K562 (cell line): ENCODE measurements around the gene LRP1B. TPM values are rescaled to one million over a fixed set of nuclear protein-coding genes. Genes with fewer than 3 reads are reported as not detected.

Source experiments
- ATAC-seq: fragments of 200-7000 bp; cut with Tn5 transposase; 3 replicates; pipeline ENCODE4 v1.9.1; 2020; ENCODE audit warnings: moderate library complexity
- BruUV-seq: library from RNA; stranded (reverse); fragments of 400-500 nt; replicated peaks from 2 replicates; lab custom pipeline; 2021; lab: Mats Ljungman, UMichigan
- CTCF ChIA-PET: fragments of 300-600 bp; formaldehyde crosslinking; extraction: SDS; loops from one replicate; lab custom pipeline; 2021; ENCODE audit warnings: low intra/inter-chr PET ratio; lab: Yijun Ruan, JAX
- POLR2A ChIA-PET: fragments of 300-600, 350-650 bp; sonication (Branson Sonifier 250); formaldehyde crosslinking; extraction: SDS; loops from one replicate; lab custom pipeline; 2021; ENCODE audit warnings: antibody characterized with exemption, inconsistent platforms; lab: Yijun Ruan, JAX
- DNase-seq, 4 experiments: peaks; one replicate each; pipeline versions ENCODE4 v3.0.0 to v3.0.0-alpha.2; 2011 to 2018; ENCODE audit warnings: low spot score in 3 of 4, mixed read lengths in 3 of 4; ENCODE audit errors: extremely low read depth in 1 of 4
- FAIRE-seq: peaks from 2 replicates; lab custom pipeline; 2011; peaks lifted over from hg19 to GRCh38; lab: Jason Lieb, UNC
- H2AFZ ChIP-seq: 2 replicates; pipeline ENCODE4 v1.6.0; 2011; ENCODE audit warnings: low read depth, low read length, control low read depth, inconsistent platforms
- H3K27ac ChIP-seq: fragments of 200-600 bp; 3 replicates; pipeline ENCODE4 v1.8.0; 2011; ENCODE audit warnings: low read depth, mild to moderate bottlenecking, control low read depth, inconsistent platforms, low read length, moderate library complexity, mixed read lengths; ENCODE audit errors: extremely low read depth
- H3K27me3 ChIP-seq, 2 experiments: fragments of 300-600 bp in 1 of 2; 2 replicates in 1 of 2; 3 replicates in 1 of 2; pipeline versions ENCODE4 v1.6.0 to v1.8.0; 2011; ENCODE audit warnings: inconsistent platforms in 2 of 2, low read length in 2 of 2, mild to moderate bottlenecking in 1 of 2, mixed read lengths in 1 of 2, moderate library complexity in 1 of 2; ENCODE audit not compliant: control insufficient read depth in 2 of 2, insufficient read depth in 2 of 2
- H3K36me3 ChIP-seq: fragments of 300-600 bp; 3 replicates; pipeline ENCODE4 v1.8.0; 2011; ENCODE audit warnings: mild to moderate bottlenecking, low read length, inconsistent platforms; ENCODE audit not compliant: control insufficient read depth, insufficient read depth
- H3K4me1 ChIP-seq, 2 experiments: fragments of 200-600 bp in 1 of 2; replicated peaks in 1 of 2; 2 replicates in 1 of 2; 3 replicates in 1 of 2; pipeline versions ENCODE4 v1.5.1 to v1.8.0; 2011; ENCODE audit warnings: inconsistent platforms in 2 of 2, low read length in 2 of 2, mild to moderate bottlenecking in 1 of 2, mixed read lengths in 1 of 2, moderate library complexity in 1 of 2; ENCODE audit not compliant: control insufficient read depth in 2 of 2, insufficient read depth in 2 of 2
- H3K4me2 ChIP-seq: 2 replicates; pipeline ENCODE4 v1.6.1; 2011; ENCODE audit warnings: low read length, control low read depth, inconsistent platforms, mixed read lengths; ENCODE audit not compliant: insufficient read depth
- H3K4me3 ChIP-seq: fragments of 200-600 bp; sonication (generic), shearing (Covaris generic); 2 replicates; pipeline ENCODE4 v1.5.1; 2016; ENCODE audit warnings: control low read depth, inconsistent platforms
- H3K79me2 ChIP-seq: fragments of 200-600 bp; 3 replicates; pipeline ENCODE4 v1.8.0; 2011; ENCODE audit warnings: low read length, inconsistent platforms; ENCODE audit not compliant: control insufficient read depth, insufficient read depth
- H3K9ac ChIP-seq, 2 experiments: 2 replicates each; pipeline versions ENCODE4 v1.6.0 to v1.6.1; 2011; ENCODE audit warnings: low read depth in 2 of 2, low read length in 2 of 2, control low read depth in 1 of 2, inconsistent platforms in 1 of 2, mild to moderate bottlenecking in 1 of 2, mixed read lengths in 1 of 2; ENCODE audit not compliant: insufficient read depth in 1 of 2
- H3K9me1 ChIP-seq: one replicate; pipeline ENCODE4 v1.6.0; 2011; ENCODE audit warnings: inconsistent platforms, mild to moderate bottlenecking, low read length, moderate library complexity; ENCODE audit not compliant: control insufficient read depth, insufficient read depth
- H3K9me3 ChIP-seq: replicated peaks from 2 replicates; pipeline ENCODE4 v1.5.1; 2011; ENCODE audit warnings: low read depth, low read length, inconsistent platforms; ENCODE audit not compliant: control insufficient read depth, insufficient read depth
- H4K20me1 ChIP-seq: replicated peaks from 2 replicates; pipeline ENCODE4 v1.6.1; 2011; ENCODE audit warnings: low read length, inconsistent platforms, mixed read lengths; ENCODE audit not compliant: control insufficient read depth, insufficient read depth
- ARHGAP35 ChIP-seq: fragments of 450-650 bp; IDR thresholded peaks from 2 replicates; pipeline ENCODE4 v1.6.1; 2018; ENCODE audit not compliant: partially characterized antibody
- ATF3 ChIP-seq, 2 experiments: fragments of 450-650 bp in 1 of 2; sonication (generic) in 1 of 2; formaldehyde crosslinking in 1 of 2; IDR thresholded peaks in 1 of 2; conservative IDR thresholded peaks in 1 of 2; 2 replicates each; pipeline versions ENCODE4 v1.6.1 to v1.8.1; 2016 to 2023; ENCODE audit warnings: mild to moderate bottlenecking in 2 of 2, moderate library complexity in 2 of 2, inconsistent platforms in 1 of 2, missing genetic modification reagents in 1 of 2
- FOXK2 ChIP-seq, 2 experiments: fragments of 450-650 bp; IDR thresholded peaks in 1 of 2; conservative IDR thresholded peaks in 1 of 2; 2 replicates each; pipeline ENCODE4 v1.6.1; 2016; ENCODE audit warnings: low read depth in 2 of 2, mild to moderate bottlenecking in 1 of 2
- HMG20A ChIP-seq: fragments of 450-650 bp; formaldehyde crosslinking; conservative IDR thresholded peaks from 2 replicates; pipeline ENCODE4 v1.4.0; 2020; ENCODE audit warnings: mild to moderate bottlenecking, mixed read lengths
- PPARD ChIP-seq: fragments of 250-450 bp; sonication (Bioruptor Pico); IDR thresholded peaks from 2 replicates; pipeline ENCODE4 v1.8.0; 2022; ENCODE audit warnings: inconsistent platforms, mild to moderate bottlenecking, moderate library complexity
- THAP12 ChIP-seq: fragments of 250-450 bp; sonication (Bioruptor Pico); IDR thresholded peaks from 2 replicates; pipeline ENCODE4 v1.9.0; 2021; ENCODE audit warnings: mild to moderate bottlenecking, inconsistent platforms
- ZNF347 ChIP-seq: fragments of 450-650 bp; formaldehyde crosslinking; IDR thresholded peaks from 2 replicates; pipeline ENCODE4 v1.4.0; 2020; ENCODE audit warnings: low read depth, mild to moderate bottlenecking, moderate library complexity
- WGBS: fragments of 100-300 bp; shearing (Covaris generic); methylation state at CpG from one replicate; pipeline ENCODE4 v1.1.6; 2016; ENCODE audit warnings: low coverage, mixed read lengths; ENCODE audit not compliant: insufficient coverage; ENCODE audit errors: missing lambda C conversion rate; 5-methylcytosine and 5-hydroxymethylcytosine counted together
- in situ Hi-C: fragments of 300-500 bp; cut with MboI; formaldehyde crosslinking; loops from 4 replicates; pipeline ENCODE4 v1.15.0; 2018; ENCODE audit warnings: inconsistent platforms, mixed read lengths
- intact Hi-C: fragments of 100-400 bp; cut with micrococcal nuclease; formaldehyde crosslinking; loops from 2 replicates; pipeline ENCODE4 v1.14.2; 2022
- polyA plus RNA-seq, 8 experiments: library from polyadenylated mRNA; depleted of rRNA in 4 of 8; stranded (reverse) in 5 of 8; unstranded in 3 of 8; fragments of >200 nt; fragmentation: Nextera tagmentation in 2 of 8; fragmentation: Illumina TruSeq in 1 of 8; extraction: Ambion mirVana in 2 of 8; extraction: Trizol in 1 of 8; gene quantifications; 2 replicates each; pipeline versions ENCODE4 v1.2.1 to v1.2.3, GENCODE V29; 2011 to 2014; ENCODE audit warnings: inconsistent platforms in 1 of 8, missing spikeins in 1 of 8
- total RNA-seq, 7 experiments: library from RNA; depleted of rRNA in 6 of 7; stranded (reverse); fragments of >200 nt in 6 of 7; fragmentation: Illumina TruSeq in 2 of 7; extraction: Trizol in 2 of 7; gene quantifications; 2 replicates each; pipeline versions ENCODE4 v1.2.1 to v1.2.3, GENCODE V29; 2011 to 2021; ENCODE audit warnings: low replicate concordance in 1 of 7

Gene LRP1B
- total and polyA plus RNA-seq, 9 of the 15 experiments (the other 6 are each of a cell fraction or from before 2014, with no cell fraction given) = not detected

- Histone ChIP-seq H2AFZ (no peak overlapping the region), H4K20me1 (no peaks in the 10 kb centered on the region), H3K27ac (no peak overlapping the region), H3K4me1 (no peaks in the 10 kb centered on the region), H3K4me3 (no peak overlapping the region), H3K36me3 (no peaks in the 10 kb centered on the region), H3K4me2 (no peak overlapping the region), H3K9ac (no peak overlapping the region), H3K79me2 (no peaks in the 10 kb centered on the region), H3K9me1 (no peaks in the 10 kb centered on the region), H3K9me3 (no peaks in the 10 kb centered on the region), H3K27me3 (no peaks in the 10 kb centered on the region)
- ATAC-seq (no peak), FAIRE-seq (no peak), DNase-seq (no peak)
- CTCF ChIA-PET = no interaction called here
- intact Hi-C loops = no loop called here
- POLR2A ChIA-PET = no interaction called here
- TF ChIP-seq ARHGAP35 (no peak), THAP12 (no peak), ATF3 (IDR thresholded peaks at IDR 0.05) (no peak), ATF3 (CRISPR knock-in tag; conservative IDR thresholded peaks at IDR 0.05) (no peak), HMG20A (no peak), FOXK2 (conservative IDR thresholded peaks at IDR 0.05 in 1 of 2, IDR thresholded peaks at IDR 0.05 in 1 of 2; ENCODE audit: low read depth in 2 of 2) (no peak), PPARD (CRISPR knock-in tag) (no peak), ZNF347 (CRISPR knock-in tag) (no peak)
- BruUV-seq = no TSS peak
- 0% methylated on average over 7 of the region's 7 CpGs for WGBS
- in situ Hi-C loops = no loop called here
Measured at GRCh38 chr2:140442319-140442718, 1688.5 kb downstream of the LRP1B start.
